Mucosa of descending colon (tissue), 3 donors: ENCODE results near the gene PCNP. TPM values are rescaled to one million over a fixed set of nuclear protein-coding genes. Genes with fewer than 3 reads are reported as not detected.
"Not testable (repeated sequence)": the region's sequence is repeated elsewhere in the genome, so short reads cannot be mapped to it uniquely, and the experiment has no call there.

Source experiments
- ATAC-seq: fragments of 200-7000 bp; cut with Tn5 transposase; one replicate; pipeline ENCODE4 v1.9.1; 2020; ENCODE audit warnings: mild to moderate bottlenecking, moderate library complexity
- DNase-seq, 3 donors: peaks; one replicate each; pipeline ENCODE4 v3.0.0-alpha.2; 2020
- H3K36me3 ChIP-seq: fragments of 200-600 bp; one replicate; pipeline ENCODE4 v1.8.0; 2021; ENCODE audit warnings: low read depth, mild to moderate bottlenecking
- H3K4me1 ChIP-seq: fragments of 200-600 bp; one replicate; pipeline ENCODE4 v1.8.0; 2021; ENCODE audit warnings: low read depth, mild to moderate bottlenecking
- H3K4me3 ChIP-seq: fragments of 200-600 bp; one replicate; pipeline ENCODE4 v1.8.0; 2021; ENCODE audit warnings: mild to moderate bottlenecking
- H3K9me3 ChIP-seq: fragments of 200-600 bp; one replicate; pipeline ENCODE4 v1.8.0; 2021; ENCODE audit warnings: mild to moderate bottlenecking
- CTCF ChIP-seq: fragments of 200-600 bp; IDR thresholded peaks from one replicate; pipeline ENCODE4 v1.8.0; 2022; ENCODE audit warnings: antibody characterized with exemption, mild to moderate bottlenecking
- intact Hi-C, 2 donors: fragments of 100-400 bp; cut with DNase I in 1 of 2; cut with micrococcal nuclease in 1 of 2; formaldehyde crosslinking; loops; one replicate each; pipeline versions ENCODE4 v1.11.0 to v1.11.1; 2022; cut with DNase I, micrococcal nuclease
- total RNA-seq, 3 donors: library from RNA; stranded (reverse); fragmentation: NEBNext Ultra II Directional in 2 of 3; extraction: Animal tissue kit (Norgen Biotek cat#: 25700) in 2 of 3; gene quantifications; one replicate each; pipeline versions ENCODE4 v1.2.1 to v1.2.4, GENCODE V29; 2021 to 2023
- donor health status: DM: no; HTN: no; CAD: no; lungs with moderate emphysema.
- donor health status: DM: no; HTN: no; CAD: no.
- donor health status: DM: no; HTN: yes; CAD: no.

The PCNP gene
- total RNA-seq, 3 donors from 2014 or later: 78.0 to 168 (median 94.3) TPM

GRCh38 chr3:101542957-101543356, 31.0 kb upstream of the PCNP start:
- intact Hi-C loops: no loop called here
- Histone ChIP-seq H3K9me3 (no peaks in the 10 kb centered on the region), H3K4me1 (no peaks in the 10 kb centered on the region), H3K36me3 (no peaks in the 10 kb centered on the region), H3K4me3 (no peak overlapping the region)
- ATAC-seq (no peak), DNase-seq (no peak)
- TF ChIP-seq CTCF: no peak

GRCh38 chr3:101544161-101544850, 29.7 kb upstream of the PCNP start:
- Histone ChIP-seq H3K9me3 (no peaks in the 10 kb centered on the region), H3K4me3 (no peak overlapping the region), H3K36me3 (no peaks in the 10 kb centered on the region), H3K4me1 (no peaks in the 10 kb centered on the region)
- no peak for TF ChIP-seq CTCF
- intact Hi-C loops: no loop called here
- no peak for DNase-seq
- no peak for ATAC-seq

GRCh38 chr3:101548527-101549105, 25.4 kb upstream of the PCNP start:
- H3K36me3 ChIP-seq: no peaks in the 10 kb centered on the region
- intact Hi-C loops: no loop called here
- no peaks in the 10 kb centered on the region for H3K9me3 ChIP-seq
- H3K4me1 ChIP-seq: no peaks in the 10 kb centered on the region
- no peak for ATAC-seq
- no peak for TF ChIP-seq CTCF
- no peak overlapping the region for H3K4me3 ChIP-seq
- no peak for DNase-seq

- intact Hi-C loops: no loop called here
- DNase-seq: no peak
- no peak overlapping the region for H3K4me3 ChIP-seq
- ATAC-seq: no peak
- no peaks in the 10 kb centered on the region for H3K36me3 ChIP-seq
- no peaks in the 10 kb centered on the region for H3K4me1 ChIP-seq
- H3K9me3 ChIP-seq: no peaks in the 10 kb centered on the region
- no peak for TF ChIP-seq CTCF
Measured at GRCh38 chr3:101549473-101549872, 24.5 kb upstream of the PCNP start.

- H3K36me3 ChIP-seq, H3K9me3 ChIP-seq, DNase-seq, ATAC-seq, H3K4me3 ChIP-seq, H3K4me1 ChIP-seq, intact Hi-C loops: not testable (repeated sequence)
Measured at GRCh38 chr3:101551359-101552081, 22.5 kb upstream of the PCNP start.

- intact Hi-C loops, ATAC-seq, H3K4me3 ChIP-seq, DNase-seq, H3K36me3 ChIP-seq, H3K9me3 ChIP-seq, H3K4me1 ChIP-seq: not testable (repeated sequence)
Measured at GRCh38 chr3:101553381-101553780, 20.6 kb upstream of the PCNP start.
